Spinal cord (tissue), 10 donors: ENCODE results near the gene ZNF74. TPM values are rescaled to one million over a fixed set of nuclear protein-coding genes. Genes with fewer than 3 reads are reported as not detected.
"Not testable (repeated sequence)": the region's sequence is repeated elsewhere in the genome, so short reads cannot be mapped to it uniquely, and the experiment has no call there.

Source experiments
- DNase-seq, 6 donors: peaks; one replicate each; pipeline versions ENCODE4 v3.0.0 to v3.0.0-alpha.2; 2013 to 2015; ENCODE audit warnings: low spot score in 6 of 6, low read depth in 4 of 6
- H3K27ac ChIP-seq: one replicate; pipeline ENCODE4 v1.5.1; 2013; ENCODE audit warnings: low read depth, low read length, control low read depth
- H3K27me3 ChIP-seq: one replicate; pipeline ENCODE4 v1.6.1; 2013; ENCODE audit warnings: low read length; ENCODE audit not compliant: control insufficient read depth, insufficient read depth
- H3K36me3 ChIP-seq: one replicate; pipeline ENCODE4 v1.6.1; 2013; ENCODE audit warnings: low read length; ENCODE audit not compliant: control insufficient read depth, insufficient read depth
- H3K4me1 ChIP-seq: one replicate; pipeline ENCODE4 v1.6.1; 2013; ENCODE audit warnings: low read length; ENCODE audit not compliant: control insufficient read depth, insufficient read depth
- H3K4me3 ChIP-seq: one replicate; pipeline ENCODE4 v1.5.1; 2013; ENCODE audit warnings: low read depth, low read length, control low read depth
- H3K9me3 ChIP-seq: one replicate; pipeline ENCODE4 v1.6.1; 2013; ENCODE audit warnings: low read length; ENCODE audit not compliant: control insufficient read depth, insufficient read depth
- WGBS: methylation state at CpG from one replicate; pipeline ENCODE4 v1.1.5; 2013; ENCODE audit warnings: missing lambda C conversion rate; ENCODE audit not compliant: insufficient coverage; 5-methylcytosine and 5-hydroxymethylcytosine counted together
- polyA plus RNA-seq, 2 donors: library from polyadenylated mRNA; unstranded; fragments of 120-200 nt; gene quantifications; one replicate each; pipeline ENCODE4 v1.2.1, GENCODE V29; 2013; ENCODE audit not compliant: insufficient read length in 2 of 2
- small RNA-seq: library from RNA; depleted of rRNA; stranded (forward); fragments of <200 nt; gene quantifications from one replicate; pipeline ENCODE3, GENCODE V24; 2014; ENCODE audit warnings: low replicate concordance
- total RNA-seq, 2 donors: library from RNA; depleted of rRNA in 1 of 2; stranded (reverse); fragments of 120-200 nt in 1 of 2; fragments of >200 nt in 1 of 2; gene quantifications; one replicate each; pipeline versions ENCODE4 v1.2.3 to v1.2.4, GENCODE V29; 2013 to 2014
- donor health status: healthy.

ZNF74 gene
- total and polyA plus RNA-seq, 4 donors = 14.3 to 31.2 (median 22.4) TPM

DNA sequence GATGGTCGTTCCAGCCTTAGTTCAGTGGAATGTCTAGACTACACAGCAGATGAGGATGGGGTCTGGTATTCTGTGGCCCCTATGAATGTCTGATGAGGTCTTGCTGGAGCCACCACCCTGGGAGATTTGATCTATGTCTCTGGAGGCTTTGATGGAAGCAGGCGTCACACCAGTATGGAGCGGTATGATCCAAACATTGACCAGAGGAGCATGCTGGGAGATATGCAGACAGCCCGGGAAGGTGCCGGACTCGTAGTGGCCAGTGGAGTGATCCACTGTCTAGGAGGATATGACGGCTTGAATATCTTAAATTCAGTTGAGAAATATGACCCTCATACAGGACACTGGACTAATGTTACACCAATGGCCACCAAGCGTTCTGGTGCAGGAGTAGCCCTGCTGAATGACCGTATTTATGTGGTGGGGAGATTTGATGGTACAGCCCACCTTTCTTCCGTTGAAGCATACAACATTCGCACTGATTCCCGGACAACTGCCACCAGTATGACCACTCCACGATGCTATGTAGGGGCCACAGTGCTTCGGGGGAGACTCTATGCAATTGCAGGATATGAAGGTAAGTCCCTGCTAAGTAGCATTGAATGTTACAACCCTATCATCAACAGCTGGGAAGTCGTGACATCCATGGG, 57.3 kb downstream of the ZNF74 start:
- not testable (repeated sequence) for H3K4me3 ChIP-seq, H3K9me3 ChIP-seq, H3K27ac ChIP-seq, H3K27me3 ChIP-seq, DNase-seq, H3K4me1 ChIP-seq
- H3K36me3 ChIP-seq = peaks cover 25% of the 10 kb centered on the region
- 93% methylated on average over 3 of the region's 15 CpGs for WGBS

DNA sequence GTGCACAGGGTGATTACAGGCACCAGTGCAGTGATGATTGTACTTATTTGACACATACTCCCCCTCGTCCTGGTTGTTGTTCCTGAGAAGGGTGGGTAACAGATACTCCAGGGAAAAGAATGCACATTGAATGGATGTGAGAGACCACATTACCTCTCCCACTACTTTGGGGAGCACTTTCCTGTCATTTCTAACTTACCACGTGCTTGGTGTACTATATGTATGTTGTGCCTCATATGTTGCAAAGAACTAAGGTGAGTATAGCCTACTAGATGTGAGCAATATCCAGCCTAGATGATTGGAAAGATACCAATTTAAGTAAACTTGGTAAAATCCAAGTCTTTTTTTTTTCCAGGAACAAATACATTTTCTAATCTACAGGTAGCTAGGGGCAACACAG, 58.0 kb downstream of the ZNF74 start:
- Histone ChIP-seq H3K9me3 (no peaks in the 10 kb centered on the region), H3K4me1 (peaks cover 5% of the 10 kb centered on the region), H3K36me3 (peaks cover 19% of the 10 kb centered on the region), H3K27ac (no peak overlapping the region), H3K27me3 (no peaks in the 10 kb centered on the region), H3K4me3 (no peak overlapping the region)
- DNase-seq = no peak
- WGBS = no CpG with 5 or more reads among the region's 2 CpGs

- H3K36me3 ChIP-seq = peaks cover 21% of the 10 kb centered on the region
- no CpG with 5 or more reads among the region's 3 CpGs for WGBS
- DNase-seq = no peak
These were observed 59.3 kb downstream of the ZNF74 start for GRCh38 chr22:20453222-20453621.

GRCh38 chr22:20455709-20456063, 61.7 kb downstream of the ZNF74 start:
- Histone ChIP-seq H3K9me3 (no peaks in the 10 kb centered on the region), H3K27me3 (no peaks in the 10 kb centered on the region), H3K27ac (no peak overlapping the region), H3K36me3 (peaks cover 30% of the 10 kb centered on the region), H3K4me1 (peaks cover 10% of the 10 kb centered on the region), H3K4me3 (no peak overlapping the region)
- 95% methylated on average over 4 of the region's 8 CpGs for WGBS
- no peak for DNase-seq

More at GRCh38 chr22:20453222-20453621, 59.3 kb downstream of the ZNF74 start:
- Histone ChIP-seq H3K27me3 (no peaks in the 10 kb centered on the region), H3K4me3 (no peak overlapping the region), H3K4me1 (peaks cover 5% of the 10 kb centered on the region), H3K9me3 (no peaks in the 10 kb centered on the region), H3K27ac (no peak overlapping the region)

GRCh38 chr22:20456064-20456721, 62.2 kb downstream of the ZNF74 start:
- peak overlapping the region; percentile 13 for H3K27ac ChIP-seq
- no peaks in the 10 kb centered on the region for H3K9me3 ChIP-seq
- H3K4me3 ChIP-seq = no peak overlapping the region
- H3K36me3 ChIP-seq = peaks cover 30% of the 10 kb centered on the region
- H3K27me3 ChIP-seq = no peaks in the 10 kb centered on the region
- WGBS = 7% methylated on average over 5 of the region's 6 CpGs
- DNase-seq = peak; percentile 41 to 96 (median 68)
- peaks cover 10% of the 10 kb centered on the region for H3K4me1 ChIP-seq

DNA sequence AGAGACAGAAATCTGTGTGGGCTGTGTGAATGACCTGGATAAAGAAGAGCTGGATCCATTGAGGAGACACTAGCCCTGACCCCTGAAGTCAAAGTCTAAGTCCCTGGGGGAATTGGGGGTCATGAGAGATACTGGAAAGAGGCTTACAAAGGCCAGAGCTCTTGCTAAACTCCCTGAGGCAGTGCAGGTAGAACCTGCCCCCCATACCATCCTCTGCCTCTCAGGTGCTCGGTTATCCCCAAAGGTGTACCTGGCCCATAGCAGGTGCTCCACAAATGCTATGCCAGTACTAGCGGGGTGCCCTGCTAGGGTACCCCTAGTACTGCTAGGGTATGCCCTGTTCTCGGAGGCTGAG, 62.7 kb downstream of the ZNF74 start:
- peaks cover 30% of the 10 kb centered on the region for H3K36me3 ChIP-seq
- peaks cover 10% of the 10 kb centered on the region for H3K4me1 ChIP-seq
- H3K27me3 ChIP-seq = no peaks in the 10 kb centered on the region
- WGBS = 97% methylated on average over 3 of the region's 3 CpGs
- no peaks in the 10 kb centered on the region for H3K9me3 ChIP-seq
- H3K27ac ChIP-seq = peak overlapping the region; percentile 13
- no peak for DNase-seq
- no peak overlapping the region for H3K4me3 ChIP-seq

DNA sequence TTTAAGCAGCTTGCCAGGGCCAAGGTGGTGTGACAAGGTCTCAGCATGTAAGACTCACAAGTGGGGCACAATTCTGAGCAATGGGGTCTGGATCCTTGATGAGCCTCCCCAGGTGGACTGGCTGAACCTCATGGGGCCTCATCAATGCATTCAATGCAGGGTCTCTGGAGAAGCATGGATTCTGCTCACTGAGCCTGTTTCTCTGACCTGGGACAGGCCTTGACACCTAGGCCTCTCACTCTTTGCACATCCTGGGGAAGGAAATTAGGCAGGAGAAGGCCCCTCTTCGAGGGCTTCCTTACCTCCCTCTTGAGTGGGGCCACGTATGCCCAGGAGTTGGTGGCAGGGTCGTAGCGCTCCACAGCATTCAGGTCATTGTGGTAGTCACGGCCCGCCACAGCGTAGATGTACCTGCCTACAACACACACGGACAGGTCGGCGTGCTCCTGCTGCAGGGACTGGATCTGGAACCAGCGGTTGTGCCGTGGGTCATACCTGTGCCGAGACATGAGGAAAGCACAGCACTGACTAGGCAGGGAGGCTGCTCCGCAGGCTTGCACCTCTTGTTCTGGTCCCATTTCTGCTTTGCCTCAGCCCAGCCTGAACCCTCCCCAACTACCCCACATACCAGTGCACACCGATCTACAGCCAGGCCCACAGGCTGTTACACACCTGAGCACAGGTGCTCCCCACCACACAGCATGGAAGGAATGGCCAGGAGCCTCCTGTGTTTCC, 63.7 kb downstream of the ZNF74 start:
- DNase-seq = no peak
- Histone ChIP-seq H3K27ac (no peak overlapping the region), H3K9me3 (no peaks in the 10 kb centered on the region), H3K36me3 (peaks cover 30% of the 10 kb centered on the region), H3K27me3 (no peaks in the 10 kb centered on the region), H3K4me1 (peaks cover 10% of the 10 kb centered on the region), H3K4me3 (no peak overlapping the region)
- WGBS = 98% methylated on average over 15 of the region's 15 CpGs

Small RNA genes within 50 kb of the gene (small RNA-seq; reads per million reads assigned to genes)
- not detected for gene RNU6-225P

Other genes with a start within 250 kb of the ZNF74 start
- gene CCDC188, start 243.1 kb upstream of the ZNF74 start, total RNA-seq = 1 to 10 TPM in 1 of 2 donors, under 1 TPM in 1; 0.69 to 2.1 TPM
- gene CCDC188, start 243.1 kb upstream of the ZNF74 start, polyA plus RNA-seq = 1 to 10 TPM; 1.9 to 5.2 TPM
- gene RTN4R, start 125.8 kb upstream of the ZNF74 start, total RNA-seq = 1 to 10 TPM; 5.4 to 7.8 TPM
- gene RTN4R, start 125.8 kb upstream of the ZNF74 start, polyA plus RNA-seq = 10 to 100 TPM; 25.3 to 25.9 TPM
- gene DGCR6L, start 74.1 kb upstream of the ZNF74 start, total RNA-seq = 10 to 100 TPM; 28.4 to 94.0 TPM
- gene DGCR6L, start 74.1 kb upstream of the ZNF74 start, polyA plus RNA-seq = 10 to 100 TPM; 82.3 to 89.8 TPM
- 10 to 100 TPM in 1 of 2 donors, 1 to 10 TPM in 1; 5.7 to 10.6 TPM for gene SCARF2, start 43.7 kb downstream of the ZNF74 start, total RNA-seq
- 10 to 100 TPM; 15.1 to 21.8 TPM for gene SCARF2, start 43.7 kb downstream of the ZNF74 start, polyA plus RNA-seq
- gene KLHL22, start 101.6 kb downstream of the ZNF74 start, total RNA-seq = 10 to 100 TPM; 40.8 to 51.7 TPM
- gene KLHL22, start 101.6 kb downstream of the ZNF74 start, polyA plus RNA-seq = 10 to 100 TPM; 52.8 to 68.4 TPM
- 10 to 100 TPM; 16.1 to 20.4 TPM for gene MED15, start 113.5 kb downstream of the ZNF74 start, total RNA-seq
- 10 to 100 TPM; 52.3 to 67.8 TPM for gene MED15, start 113.5 kb downstream of the ZNF74 start, polyA plus RNA-seq